Neural cell (in vitro differentiated cells): ENCODE measurements around the gene LIME1. TPM values are rescaled to one million over a fixed set of nuclear protein-coding genes. Genes with fewer than 3 reads are reported as not detected.

ENCODE experiments used
- H2AFZ ChIP-seq: fragments of 200-600, 300-800 bp; sonication (generic), shearing (Covaris generic); 2 replicates; pipeline ENCODE4 v1.6.0; 2014; ENCODE audit warnings: low read depth, mild to moderate bottlenecking, antibody characterized with exemption, low read length, moderate library complexity
- H3F3A ChIP-seq: fragments of 200-600 bp; shearing (Covaris generic); 2 replicates; pipeline ENCODE4 v1.6.1; 2016; ENCODE audit warnings: mild to moderate bottlenecking, moderate library complexity, mixed read lengths, antibody characterized with exemption, low read length; ENCODE audit not compliant: insufficient read depth, poor library complexity, severe bottlenecking
- H3K27ac ChIP-seq: fragments of 200-600, 300-800 bp; sonication (generic), shearing (Covaris generic); 2 replicates; pipeline ENCODE4 v1.5.1; 2014; ENCODE audit warnings: mild to moderate bottlenecking, low read length, moderate library complexity
- H3K27me3 ChIP-seq: fragments of 300-800, 200-600 bp; sonication (generic), shearing (Covaris generic); 2 replicates; pipeline ENCODE4 v1.6.0; 2014; ENCODE audit warnings: mild to moderate bottlenecking, low read depth, low read length, moderate library complexity; ENCODE audit not compliant: insufficient read depth
- H3K36me3 ChIP-seq: fragments of 300-800, 200-600 bp; sonication (generic), shearing (Covaris generic); 2 replicates; pipeline ENCODE4 v1.5.1; 2014; ENCODE audit warnings: mild to moderate bottlenecking, antibody characterized with exemption, low read length, moderate library complexity; ENCODE audit not compliant: insufficient read depth
- H3K4me2 ChIP-seq: fragments of 300-800, 200-600 bp; sonication (generic), shearing (Covaris generic); 2 replicates; pipeline ENCODE4 v1.6.0; 2014; ENCODE audit warnings: mild to moderate bottlenecking, low read length
- H3K4me3 ChIP-seq: fragments of 300-800, 200-600 bp; sonication (generic), shearing (Covaris generic); 2 replicates; pipeline ENCODE4 v1.5.1; 2014; ENCODE audit warnings: mild to moderate bottlenecking, low read length, moderate library complexity
- H3K79me2 ChIP-seq: fragments of 200-600 bp; shearing (Covaris generic); replicated peaks from 2 replicates; pipeline ENCODE4 v1.6.0; 2014; ENCODE audit warnings: mild to moderate bottlenecking, low read length, moderate library complexity; ENCODE audit not compliant: insufficient read depth
- H3K9ac ChIP-seq: fragments of 300-800, 200-600 bp; sonication (generic), shearing (Covaris generic); 2 replicates; pipeline ENCODE4 v1.6.1; 2016; ENCODE audit warnings: mild to moderate bottlenecking, low read length, mixed read lengths
- H3K9me2 ChIP-seq: fragments of 200-600 bp; shearing (Covaris generic); 2 replicates; pipeline ENCODE4 v1.6.1; 2016; ENCODE audit warnings: mild to moderate bottlenecking, low read length, mixed read lengths; ENCODE audit not compliant: insufficient read depth
- H3K9me3 ChIP-seq: fragments of 200-600, 300-800 bp; sonication (generic), shearing (Covaris generic); 2 replicates; pipeline ENCODE4 v1.6.1; 2016; ENCODE audit warnings: mild to moderate bottlenecking, mixed run types, low read length, moderate library complexity, mixed read lengths
- H4K20me1 ChIP-seq: fragments of 200-600 bp; shearing (Covaris generic); 2 replicates; pipeline ENCODE4 v1.6.1; 2016; ENCODE audit warnings: mild to moderate bottlenecking, mixed run types; ENCODE audit not compliant: insufficient read depth
- EP300 ChIP-seq: fragments of 450-650 bp; conservative IDR thresholded peaks from 2 replicates; pipeline ENCODE4 v1.6.1; 2014; ENCODE audit warnings: antibody characterized with exemption, mild to moderate bottlenecking, moderate library complexity; ENCODE audit not compliant: poor library complexity, severe bottlenecking
- EZH2 ChIP-seq: fragments of 200-600, 300-800 bp; shearing (Covaris generic), sonication (generic); IDR thresholded peaks from 2 replicates; pipeline ENCODE4 v1.6.1; 2014; ENCODE audit warnings: antibody characterized with exemption, low read length, borderline replicate concordance, mild to moderate bottlenecking; ENCODE audit not compliant: insufficient read depth, poor library complexity, severe bottlenecking
- MXI1 ChIP-seq: fragments of 450-650 bp; conservative IDR thresholded peaks from 2 replicates; pipeline ENCODE4 v1.6.1; 2014; ENCODE audit warnings: antibody characterized with exemption, mild to moderate bottlenecking; ENCODE audit not compliant: poor library complexity, severe bottlenecking
- POLR2AphosphoS5 ChIP-seq: IDR thresholded peaks from 2 replicates; pipeline ENCODE4 v1.6.1; 2012
- RAD21 ChIP-seq: fragments of 450-650 bp; conservative IDR thresholded peaks from 2 replicates; pipeline ENCODE4 v1.6.1; 2014; ENCODE audit warnings: antibody characterized with exemption, mild to moderate bottlenecking, moderate library complexity
- SMC3 ChIP-seq: fragments of 450-650 bp; conservative IDR thresholded peaks from 2 replicates; pipeline ENCODE4 v1.6.1; 2014; ENCODE audit warnings: antibody characterized with exemption, mild to moderate bottlenecking, moderate library complexity; ENCODE audit not compliant: poor library complexity
- TAF1 ChIP-seq: IDR thresholded peaks from 2 replicates; pipeline ENCODE4 v1.6.1; 2012; ENCODE audit warnings: low read depth
- polyA plus RNA-seq: library from polyadenylated mRNA; depleted of rRNA; stranded (reverse); fragments of >200 nt; gene quantifications from 2 replicates; pipeline ENCODE4 v1.2.3, GENCODE V29; 2014
- TF ChIP-seq, protein P1 (sequence below): IDR thresholded peaks from 2 replicates; pipeline ENCODE4 v1.6.1; 2012; ENCODE audit warnings: borderline replicate concordance
- TF ChIP-seq, protein P2 (sequence below): fragments of 450-650 bp; IDR thresholded peaks from 2 replicates; pipeline ENCODE4 v1.5.1; 2014; ENCODE audit warnings: antibody characterized with exemption, mild to moderate bottlenecking, moderate library complexity; ENCODE audit not compliant: poor library complexity, severe bottlenecking

The LIME1 gene
- polyA plus RNA-seq, 1 donor from 2014 or later = 65.2 TPM

DNA sequence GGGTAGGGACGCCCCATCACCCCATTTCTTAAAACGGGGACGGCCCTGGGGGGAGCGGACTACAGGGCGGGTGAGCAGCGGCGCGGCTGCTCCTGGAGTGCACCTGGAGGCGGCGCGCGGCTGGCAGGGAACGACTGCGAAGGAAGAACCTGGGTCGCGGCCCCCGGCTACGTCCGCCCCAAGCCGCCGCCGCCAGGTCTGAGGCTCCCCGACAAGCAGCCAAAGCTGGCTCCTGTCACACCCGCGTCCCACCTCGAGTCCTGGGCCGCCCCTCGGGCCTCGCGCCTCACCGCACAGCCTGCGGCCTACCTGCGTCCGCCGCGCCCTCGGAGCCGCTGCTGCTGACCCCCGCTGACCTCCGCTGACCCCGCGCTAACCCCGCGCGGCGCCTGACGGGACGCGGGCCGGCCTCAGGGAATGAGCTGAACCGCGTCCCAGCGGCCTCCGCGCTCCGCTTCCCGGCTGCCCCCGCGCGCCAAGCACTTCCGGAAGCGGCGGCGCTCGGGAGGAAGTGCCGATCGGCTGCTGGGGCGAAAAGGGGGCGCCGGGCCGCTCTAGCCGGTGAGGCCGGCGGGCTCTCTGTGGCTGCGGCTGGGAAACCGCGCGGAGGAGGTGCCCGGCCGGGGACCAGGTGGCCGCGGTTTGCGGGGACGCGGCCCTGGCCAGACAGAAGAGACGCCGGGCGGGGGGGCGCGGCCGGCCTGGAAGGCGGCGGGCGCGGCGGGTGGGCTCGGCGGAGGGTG is 28.7 kb upstream of the LIME1 start, which contains the start of the genes ARFRP1 and ZGPAT:
Gene ARFRP1 (minus strand): TSS at position 419 of the 743 bp plus-strand sequence. CDS start 885 bp downstream, outside the sequence.
Gene ZGPAT (plus strand): TSS at position 482 of the 743 bp plus-strand sequence. CDS start 542 bp downstream, outside the sequence.
- peak within 1 kb of the TSS; percentile 86 for H3K9ac ChIP-seq

DNA sequence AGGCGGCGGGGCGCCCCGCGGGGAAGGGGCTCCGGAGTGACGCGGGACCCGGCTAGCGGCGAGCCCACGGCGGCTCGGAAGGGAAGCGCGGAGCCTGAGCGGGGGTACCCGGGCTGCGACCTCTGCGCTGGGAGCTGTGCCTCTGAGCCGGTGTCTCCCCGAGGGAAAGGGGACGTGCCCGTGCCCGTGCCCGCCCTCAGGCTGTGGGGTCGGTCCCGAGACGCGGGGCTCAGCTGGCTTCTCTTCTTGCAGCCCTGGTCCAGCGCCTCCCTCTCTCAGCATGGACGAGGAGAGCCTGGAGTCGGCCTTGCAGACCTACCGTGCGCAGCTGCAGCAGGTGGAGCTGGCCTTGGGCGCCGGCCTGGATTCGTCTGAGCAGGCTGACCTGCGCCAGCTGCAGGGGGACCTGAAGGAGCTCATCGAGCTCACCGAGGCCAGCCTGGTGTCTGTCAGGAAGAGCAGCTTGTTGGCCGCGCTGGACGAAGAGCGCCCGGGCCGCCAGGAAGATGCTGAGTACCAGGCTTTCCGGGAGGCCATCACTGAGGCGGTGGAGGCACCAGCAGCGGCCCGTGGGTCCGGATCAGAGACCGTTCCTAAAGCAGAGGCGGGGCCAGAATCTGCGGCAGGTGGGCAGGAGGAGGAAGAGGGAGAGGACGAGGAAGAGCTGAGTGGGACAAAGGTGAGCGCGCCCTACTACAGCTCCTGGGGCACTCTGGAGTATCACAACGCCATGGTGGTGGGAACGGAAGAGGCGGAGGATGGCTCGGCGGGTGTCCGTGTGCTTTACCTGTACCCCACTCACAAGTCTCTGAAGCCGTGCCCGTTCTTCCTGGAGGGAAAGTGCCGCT is 27.9 kb upstream of the LIME1 start:
- no peaks in the 10 kb centered on the region for H3F3A ChIP-seq
- peak overlapping the region; percentile 42 for H3K4me2 ChIP-seq
- peak overlapping the region; percentile 29 for H3K27ac ChIP-seq
- no peaks in the 10 kb centered on the region for H4K20me1 ChIP-seq
- no peaks in the 10 kb centered on the region for H3K9me2 ChIP-seq
- no peaks in the 10 kb centered on the region for H3K27me3 ChIP-seq
- no peak overlapping the region for H2AFZ ChIP-seq
- peaks cover 6% of the 10 kb centered on the region for H3K36me3 ChIP-seq
- H3K79me2 ChIP-seq = peaks cover 37% of the 10 kb centered on the region
- H3K9ac ChIP-seq = peak overlapping the region; percentile 86
- peak overlapping the region; percentile 96 for H3K4me3 ChIP-seq
- H3K9me3 ChIP-seq = no peaks in the 10 kb centered on the region
- TF ChIP-seq MXI1 = no peak
- TF ChIP-seq, protein P1, sequence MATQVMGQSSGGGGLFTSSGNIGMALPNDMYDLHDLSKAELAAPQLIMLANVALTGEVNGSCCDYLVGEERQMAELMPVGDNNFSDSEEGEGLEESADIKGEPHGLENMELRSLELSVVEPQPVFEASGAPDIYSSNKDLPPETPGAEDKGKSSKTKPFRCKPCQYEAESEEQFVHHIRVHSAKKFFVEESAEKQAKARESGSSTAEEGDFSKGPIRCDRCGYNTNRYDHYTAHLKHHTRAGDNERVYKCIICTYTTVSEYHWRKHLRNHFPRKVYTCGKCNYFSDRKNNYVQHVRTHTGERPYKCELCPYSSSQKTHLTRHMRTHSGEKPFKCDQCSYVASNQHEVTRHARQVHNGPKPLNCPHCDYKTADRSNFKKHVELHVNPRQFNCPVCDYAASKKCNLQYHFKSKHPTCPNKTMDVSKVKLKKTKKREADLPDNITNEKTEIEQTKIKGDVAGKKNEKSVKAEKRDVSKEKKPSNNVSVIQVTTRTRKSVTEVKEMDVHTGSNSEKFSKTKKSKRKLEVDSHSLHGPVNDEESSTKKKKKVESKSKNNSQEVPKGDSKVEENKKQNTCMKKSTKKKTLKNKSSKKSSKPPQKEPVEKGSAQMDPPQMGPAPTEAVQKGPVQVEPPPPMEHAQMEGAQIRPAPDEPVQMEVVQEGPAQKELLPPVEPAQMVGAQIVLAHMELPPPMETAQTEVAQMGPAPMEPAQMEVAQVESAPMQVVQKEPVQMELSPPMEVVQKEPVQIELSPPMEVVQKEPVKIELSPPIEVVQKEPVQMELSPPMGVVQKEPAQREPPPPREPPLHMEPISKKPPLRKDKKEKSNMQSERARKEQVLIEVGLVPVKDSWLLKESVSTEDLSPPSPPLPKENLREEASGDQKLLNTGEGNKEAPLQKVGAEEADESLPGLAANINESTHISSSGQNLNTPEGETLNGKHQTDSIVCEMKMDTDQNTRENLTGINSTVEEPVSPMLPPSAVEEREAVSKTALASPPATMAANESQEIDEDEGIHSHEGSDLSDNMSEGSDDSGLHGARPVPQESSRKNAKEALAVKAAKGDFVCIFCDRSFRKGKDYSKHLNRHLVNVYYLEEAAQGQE = no peak
- no peak for TF ChIP-seq EP300
- TF ChIP-seq SMC3 = no peak
- TF ChIP-seq TAF1 = no peak
- no peak for TF ChIP-seq RAD21

More for the DNA sequence above, 28.7 kb upstream of the LIME1 start, which contains the start of the genes ARFRP1 and ZGPAT:
- Histone ChIP-seq H3K9me2 (no peaks in the 10 kb centered on the region), H3K27ac (peak within 1 kb of the TSS; percentile 70), H3K4me2 (peak within 1 kb of the TSS; percentile 49), H3K36me3 (peaks cover 6% of the 10 kb centered on the region), H3K9me3 (no peaks in the 10 kb centered on the region), H2AFZ (no peak within 1 kb of the TSS), H3K79me2 (peaks cover 35% of the 10 kb centered on the region), H3K4me3 (peak within 1 kb of the TSS; percentile 96), H3F3A (no peaks in the 10 kb centered on the region), H3K27me3 (no peaks in the 10 kb centered on the region), H4K20me1 (no peaks in the 10 kb centered on the region)
- TF ChIP-seq SMC3 = peak; percentile 26
- TF ChIP-seq RAD21 = peak; percentile 43
- TF ChIP-seq EZH2 = no peak
- TF ChIP-seq, protein P1 = peak; percentile 42
- TF ChIP-seq, protein P2, sequence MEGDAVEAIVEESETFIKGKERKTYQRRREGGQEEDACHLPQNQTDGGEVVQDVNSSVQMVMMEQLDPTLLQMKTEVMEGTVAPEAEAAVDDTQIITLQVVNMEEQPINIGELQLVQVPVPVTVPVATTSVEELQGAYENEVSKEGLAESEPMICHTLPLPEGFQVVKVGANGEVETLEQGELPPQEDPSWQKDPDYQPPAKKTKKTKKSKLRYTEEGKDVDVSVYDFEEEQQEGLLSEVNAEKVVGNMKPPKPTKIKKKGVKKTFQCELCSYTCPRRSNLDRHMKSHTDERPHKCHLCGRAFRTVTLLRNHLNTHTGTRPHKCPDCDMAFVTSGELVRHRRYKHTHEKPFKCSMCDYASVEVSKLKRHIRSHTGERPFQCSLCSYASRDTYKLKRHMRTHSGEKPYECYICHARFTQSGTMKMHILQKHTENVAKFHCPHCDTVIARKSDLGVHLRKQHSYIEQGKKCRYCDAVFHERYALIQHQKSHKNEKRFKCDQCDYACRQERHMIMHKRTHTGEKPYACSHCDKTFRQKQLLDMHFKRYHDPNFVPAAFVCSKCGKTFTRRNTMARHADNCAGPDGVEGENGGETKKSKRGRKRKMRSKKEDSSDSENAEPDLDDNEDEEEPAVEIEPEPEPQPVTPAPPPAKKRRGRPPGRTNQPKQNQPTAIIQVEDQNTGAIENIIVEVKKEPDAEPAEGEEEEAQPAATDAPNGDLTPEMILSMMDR = no peak
- peak; percentile 84 for TF ChIP-seq MXI1
- peak; percentile 48 for TF ChIP-seq EP300
- peak; percentile 87 for TF ChIP-seq POLR2AphosphoS5
- TF ChIP-seq TAF1 = peak; percentile 71
